Measurements from ENCODE around the gene HOOK2. TPM values are rescaled to one million over a fixed set of nuclear protein-coding genes. Genes with fewer than 3 reads are reported as not detected.
"Not testable (repeated sequence)": the region's sequence is repeated elsewhere in the genome, so short reads cannot be mapped to it uniquely, and the experiment has no call there.

Gene HOOK2
- total RNA-seq, 2 donors from 2014 or later, result 38.8 to 41.0 TPM

- Mint-ChIP-seq H3K36me3 (ENCODE audit: insufficient read depth in 2 of 2) (peaks cover 9 to 17% of the 10 kb centered on the region in 2 donors), H3K4me3 (no peak overlapping the region), H3K9me3 (peaks cover 4% of the 10 kb centered on the region in 2 donors), H3K4me1 (ENCODE audit: low read depth) (peaks cover 5% of the 10 kb centered on the region), H3K27me3 (ENCODE audit: low read depth) (peaks cover 30% of the 10 kb centered on the region), H3K27ac (no peak overlapping the region)
- ATAC-seq (replicated peaks in 1 of 2), result no peak
- DNase-seq, result no peak
Observed at GRCh38 chr19:12749938-12750521, 25.3 kb downstream of the HOOK2 start.

- Mint-ChIP-seq H3K27me3 (ENCODE audit: low read depth) (peaks cover 29% of the 10 kb centered on the region), H3K4me3 (no peak overlapping the region), H3K27ac (no peak overlapping the region), H3K4me1 (ENCODE audit: low read depth) (peaks cover 5% of the 10 kb centered on the region), H3K36me3 (ENCODE audit: insufficient read depth in 2 of 2) (peaks cover 9 to 17% of the 10 kb centered on the region in 2 donors), H3K9me3 (peaks cover 4% of the 10 kb centered on the region in 2 donors)
- no peak for ATAC-seq (replicated peaks in 1 of 2)
- DNase-seq, result no peak
Observed at GRCh38 chr19:12748489-12748888, 26.9 kb downstream of the HOOK2 start.

- Mint-ChIP-seq H3K36me3 (ENCODE audit: insufficient read depth in 2 of 2) (peaks cover 11 to 20% of the 10 kb centered on the region in 2 donors), H3K9me3 (peaks cover 4% of the 10 kb centered on the region in 2 donors), H3K27ac (no peak overlapping the region), H3K4me3 (no peak overlapping the region), H3K4me1 (ENCODE audit: low read depth) (peaks cover 5% of the 10 kb centered on the region), H3K27me3 (ENCODE audit: low read depth) (peaks cover 9% of the 10 kb centered on the region)
- no peak for DNase-seq
- no peak for ATAC-seq (replicated peaks in 1 of 2)
Observed at GRCh38 chr19:12745166-12745897, 30.0 kb downstream of the HOOK2 start.

GRCh38 chr19:12737835-12738351 lies 37.5 kb downstream of the HOOK2 start:
- ATAC-seq (replicated peaks in 1 of 2) (no peak), DNase-seq (no peak)
- H3K9me3 Mint-ChIP-seq, result no peaks in the 10 kb centered on the region
- H3K27me3 Mint-ChIP-seq (ENCODE audit: low read depth), result no peaks in the 10 kb centered on the region
- H3K36me3 Mint-ChIP-seq (ENCODE audit: insufficient read depth in 2 of 2), result peaks cover 7 to 10% of the 10 kb centered on the region in 2 donors
- peaks cover 39% of the 10 kb centered on the region for H3K4me1 Mint-ChIP-seq (ENCODE audit: low read depth)
- H3K4me3 Mint-ChIP-seq, result peak overlapping the region; percentile 77 to 100
- H3K27ac Mint-ChIP-seq, result peak overlapping the region; percentile 94

- peaks cover 7 to 11% of the 10 kb centered on the region in 2 donors for H3K36me3 Mint-ChIP-seq (ENCODE audit: insufficient read depth in 2 of 2)
- no peaks in the 10 kb centered on the region for H3K27me3 Mint-ChIP-seq (ENCODE audit: low read depth)
- H3K27ac Mint-ChIP-seq, result peak within 1 kb of the TSS; percentile 94
- peak within 1 kb of the TSS; percentile 77 to 100 for H3K4me3 Mint-ChIP-seq
- DNase-seq (peak; percentile 82 to 85), ATAC-seq (replicated peaks in 1 of 2) (peak; percentile 87 to 88)
- no peaks in the 10 kb centered on the region for H3K9me3 Mint-ChIP-seq
- H3K4me1 Mint-ChIP-seq (ENCODE audit: low read depth), result peaks cover 45% of the 10 kb centered on the region
Observed at GRCh38 chr19:12736995-12737834, 38.1 kb downstream of the HOOK2 start, which contains the start of gene GET3. Gene GET3, plus strand, starts transcription at chr19:12737497. Its CDS starts 9 bp downstream, at chr19:12737506.

GRCh38 chr19:12733369-12734214 lies 41.8 kb downstream of the HOOK2 start:
- Mint-ChIP-seq H3K27ac (peak overlapping the region; percentile 84), H3K4me3 (peak overlapping the region; percentile 94 to 95), H3K36me3 (ENCODE audit: insufficient read depth in 2 of 2) (peaks cover 11 to 20% of the 10 kb centered on the region in 2 donors), H3K4me1 (ENCODE audit: low read depth) (peaks cover 52% of the 10 kb centered on the region), H3K9me3 (no peaks in the 10 kb centered on the region), H3K27me3 (ENCODE audit: low read depth) (no peaks in the 10 kb centered on the region)
- no peak for ATAC-seq (replicated peaks in 1 of 2)
- peak; percentile 59 to 68 for DNase-seq

- Mint-ChIP-seq H3K4me1 (ENCODE audit: low read depth) (peaks cover 29% of the 10 kb centered on the region), H3K9me3 (no peaks in the 10 kb centered on the region), H3K4me3 (no peak overlapping the region), H3K27me3 (ENCODE audit: low read depth) (no peaks in the 10 kb centered on the region), H3K36me3 (ENCODE audit: insufficient read depth in 2 of 2) (peaks cover 11 to 30% of the 10 kb centered on the region in 2 donors), H3K27ac (no peak overlapping the region)
- ATAC-seq (replicated peaks in 1 of 2) (no peak), DNase-seq (no peak)
Observed at GRCh38 chr19:12731337-12731736, 44.0 kb downstream of the HOOK2 start.

- no peaks in the 10 kb centered on the region for H3K27me3 Mint-ChIP-seq (ENCODE audit: low read depth)
- no peak overlapping the region for H3K4me3 Mint-ChIP-seq
- DNase-seq (no peak), ATAC-seq (replicated peaks in 1 of 2) (no peak)
- H3K36me3 Mint-ChIP-seq (ENCODE audit: insufficient read depth in 2 of 2), result peaks cover 11 to 30% of the 10 kb centered on the region in 2 donors
- no peaks in the 10 kb centered on the region for H3K9me3 Mint-ChIP-seq
- H3K4me1 Mint-ChIP-seq (ENCODE audit: low read depth), result peaks cover 25% of the 10 kb centered on the region
- H3K27ac Mint-ChIP-seq, result no peak overlapping the region
Observed at GRCh38 chr19:12730064-12730463, 45.3 kb downstream of the HOOK2 start.

GRCh38 chr19:12727745-12728433 lies 47.5 kb downstream of the HOOK2 start:
- no peak overlapping the region for H3K27ac Mint-ChIP-seq
- no peaks in the 10 kb centered on the region for H3K9me3 Mint-ChIP-seq
- H3K4me3 Mint-ChIP-seq, result no peak overlapping the region
- peaks cover 28% of the 10 kb centered on the region for H3K4me1 Mint-ChIP-seq (ENCODE audit: low read depth)
- H3K27me3 Mint-ChIP-seq (ENCODE audit: low read depth), result no peaks in the 10 kb centered on the region
- peaks cover 8 to 22% of the 10 kb centered on the region in 2 donors for H3K36me3 Mint-ChIP-seq (ENCODE audit: insufficient read depth in 2 of 2)
- ATAC-seq (replicated peaks in 1 of 2) (no peak), DNase-seq (no peak)

- no peak for ATAC-seq (replicated peaks in 1 of 2)
- Mint-ChIP-seq H3K9me3 (no peaks in the 10 kb centered on the region), H3K4me1 (ENCODE audit: low read depth) (peaks cover 23% of the 10 kb centered on the region), H3K27me3 (ENCODE audit: low read depth) (no peaks in the 10 kb centered on the region), H3K36me3 (ENCODE audit: insufficient read depth in 2 of 2) (peaks cover 9 to 19% of the 10 kb centered on the region in 2 donors), H3K27ac (no peak overlapping the region), H3K4me3 (no peak overlapping the region)
- DNase-seq, result no peak
Observed at GRCh38 chr19:12726988-12727316, 48.4 kb downstream of the HOOK2 start.

- not testable (repeated sequence) for H3K27ac Mint-ChIP-seq; ATAC-seq (replicated peaks in 1 of 2); H3K9me3 Mint-ChIP-seq; DNase-seq; H3K27me3 Mint-ChIP-seq (ENCODE audit: low read depth)
- peaks cover 13 to 28% of the 10 kb centered on the region in 2 donors for H3K36me3 Mint-ChIP-seq (ENCODE audit: insufficient read depth in 2 of 2)
- peak overlapping the region in 1 of 2 donors; percentile 10 for H3K4me3 Mint-ChIP-seq
- H3K4me1 Mint-ChIP-seq (ENCODE audit: low read depth), result peaks cover 28% of the 10 kb centered on the region
Observed at GRCh38 chr19:12725612-12726011, 49.7 kb downstream of the HOOK2 start.
